ENCODE measurements around the gene ZNF254.
"Not testable (repeated sequence)": the region's sequence is repeated elsewhere in the genome, so short reads cannot be mapped to it uniquely, and the experiment has no call there.

The ZNF254 gene

GRCh38 chr19:24086974-24087595, at the start of gene ZNF254:
Gene ZNF254, plus strand, starts transcription at chr19:24087187. Its CDS starts 121 bp downstream, at chr19:24087308.
- Histone ChIP-seq H3K27ac (ENCODE audit: low read depth, low read length) (peak within 1 kb of the TSS; percentile 83), H3K4me1 (ENCODE audit: control insufficient read depth in 1 of 2, insufficient read depth in 2 of 2, low read length in 2 of 2) (no peaks in the 10 kb centered on the region), H3K4me3 (ENCODE audit: low read depth in 1 of 2, low read length in 2 of 2) (peak within 1 kb of the TSS; percentile 79 to 87), H3K36me3 (ENCODE audit: control insufficient read depth in 1 of 2, insufficient read depth in 2 of 2, low read length in 2 of 2) (no peaks in the 10 kb centered on the region), H3K9ac (ENCODE audit: low read depth in 1 of 2, low read length in 2 of 2) (peak within 1 kb of the TSS; percentile 79 to 80), H3K27me3 (ENCODE audit: control insufficient read depth in 1 of 2, insufficient read depth in 2 of 2, low read length in 2 of 2) (no peaks in the 10 kb centered on the region), H3K9me3 (ENCODE audit: control insufficient read depth in 1 of 2, low read length in 2 of 2) (no peaks in the 10 kb centered on the region)

GRCh38 chr19:24040621-24041020, 46.4 kb upstream of the ZNF254 start:
- Histone ChIP-seq H3K4me1 (ENCODE audit: control insufficient read depth in 1 of 2, insufficient read depth in 2 of 2, low read length in 2 of 2) (no peaks in the 10 kb centered on the region), H3K36me3 (ENCODE audit: control insufficient read depth in 1 of 2, insufficient read depth in 2 of 2, low read length in 2 of 2) (peaks cover 7 to 26% of the 10 kb centered on the region in 2 donors), H3K27me3 (ENCODE audit: control insufficient read depth in 1 of 2, insufficient read depth in 2 of 2, low read length in 2 of 2) (no peaks in the 10 kb centered on the region), H3K27ac (ENCODE audit: low read depth, low read length) (no peak overlapping the region), H3K4me3 (ENCODE audit: low read depth in 1 of 2, low read length in 2 of 2) (no peak overlapping the region), H3K9ac (ENCODE audit: low read depth in 1 of 2, low read length in 2 of 2) (no peak overlapping the region), H3K9me3 (ENCODE audit: control insufficient read depth in 1 of 2, low read length in 2 of 2) (peaks cover 0 to 6% of the 10 kb centered on the region in 2 donors)

- not testable (repeated sequence) for H3K4me3 ChIP-seq (ENCODE audit: low read depth in 1 of 2, low read length in 2 of 2); H3K9ac ChIP-seq (ENCODE audit: low read depth in 1 of 2, low read length in 2 of 2); H3K27ac ChIP-seq (ENCODE audit: low read depth, low read length); H3K27me3 ChIP-seq (ENCODE audit: control insufficient read depth in 1 of 2, insufficient read depth in 2 of 2, low read length in 2 of 2); H3K9me3 ChIP-seq (ENCODE audit: control insufficient read depth in 1 of 2, low read length in 2 of 2); H3K4me1 ChIP-seq (ENCODE audit: control insufficient read depth in 1 of 2, insufficient read depth in 2 of 2, low read length in 2 of 2)
- H3K36me3 ChIP-seq (ENCODE audit: control insufficient read depth in 1 of 2, insufficient read depth in 2 of 2, low read length in 2 of 2): peaks cover 7 to 26% of the 10 kb centered on the region in 2 donors
These were observed 45.7 kb upstream of the ZNF254 start for GRCh38 chr19:24041326-24041725.

DNA sequence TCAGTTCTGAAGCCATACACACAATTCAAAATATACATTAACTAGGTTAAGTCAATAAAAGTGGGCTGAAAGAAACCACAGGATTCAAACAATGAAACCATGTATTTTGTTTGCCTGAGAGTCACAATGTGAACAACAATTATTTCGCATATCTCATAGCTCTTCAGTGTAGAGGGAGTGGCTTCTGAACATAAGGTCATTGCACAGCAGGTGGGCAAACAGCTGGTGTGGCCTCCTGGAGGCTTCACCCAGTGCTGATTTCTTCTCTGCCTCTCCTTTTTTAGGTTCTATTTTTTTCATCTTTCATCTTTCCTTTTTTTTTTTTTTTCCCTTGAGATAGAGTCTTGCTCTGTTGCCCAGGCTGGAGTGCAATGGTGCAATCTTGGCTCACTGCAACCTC, 40.4 kb upstream of the ZNF254 start:
- Histone ChIP-seq H3K9me3 (ENCODE audit: control insufficient read depth in 1 of 2, low read length in 2 of 2) (no peaks in the 10 kb centered on the region), H3K27me3 (ENCODE audit: control insufficient read depth in 1 of 2, insufficient read depth in 2 of 2, low read length in 2 of 2) (no peaks in the 10 kb centered on the region), H3K9ac (ENCODE audit: low read depth in 1 of 2, low read length in 2 of 2) (no peak overlapping the region), H3K36me3 (ENCODE audit: control insufficient read depth in 1 of 2, insufficient read depth in 2 of 2, low read length in 2 of 2) (peaks cover 4 to 44% of the 10 kb centered on the region in 2 donors), H3K4me1 (ENCODE audit: control insufficient read depth in 1 of 2, insufficient read depth in 2 of 2, low read length in 2 of 2) (no peaks in the 10 kb centered on the region), H3K4me3 (ENCODE audit: low read depth in 1 of 2, low read length in 2 of 2) (no peak overlapping the region), H3K27ac (ENCODE audit: low read depth, low read length) (no peak overlapping the region)

- Histone ChIP-seq H3K4me1 (ENCODE audit: control insufficient read depth in 1 of 2, insufficient read depth in 2 of 2, low read length in 2 of 2) (no peaks in the 10 kb centered on the region), H3K36me3 (ENCODE audit: control insufficient read depth in 1 of 2, insufficient read depth in 2 of 2, low read length in 2 of 2) (peaks cover 13 to 56% of the 10 kb centered on the region in 2 donors), H3K27me3 (ENCODE audit: control insufficient read depth in 1 of 2, insufficient read depth in 2 of 2, low read length in 2 of 2) (no peaks in the 10 kb centered on the region), H3K9ac (ENCODE audit: low read depth in 1 of 2, low read length in 2 of 2) (no peak overlapping the region), H3K4me3 (ENCODE audit: low read depth in 1 of 2, low read length in 2 of 2) (no peak overlapping the region), H3K27ac (ENCODE audit: low read depth, low read length) (no peak overlapping the region), H3K9me3 (ENCODE audit: control insufficient read depth in 1 of 2, low read length in 2 of 2) (no peaks in the 10 kb centered on the region)
These were observed 38.7 kb upstream of the ZNF254 start for GRCh38 chr19:24048261-24048660.

DNA sequence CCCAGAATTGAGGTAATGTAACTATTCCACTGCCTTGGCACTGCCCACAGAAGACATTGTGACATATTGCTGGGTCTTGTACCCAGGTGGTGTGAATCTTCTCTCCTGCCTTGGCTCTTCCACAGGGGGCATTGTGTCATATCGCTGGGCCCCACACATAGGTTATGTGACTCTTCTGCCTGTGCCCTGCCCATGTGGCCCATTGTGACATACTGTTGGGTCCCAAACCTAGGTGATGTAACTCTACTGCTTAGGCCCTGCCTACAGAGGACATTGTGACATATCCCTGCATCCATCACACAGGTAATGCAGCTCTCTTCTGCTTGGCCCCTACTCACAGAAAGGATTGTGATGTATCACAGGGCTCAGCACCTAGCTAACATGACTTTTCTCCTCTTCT, 37.5 kb upstream of the ZNF254 start:
- no peaks in the 10 kb centered on the region for H3K9me3 ChIP-seq (ENCODE audit: control insufficient read depth in 1 of 2, low read length in 2 of 2)
- no peak overlapping the region for H3K27ac ChIP-seq (ENCODE audit: low read depth, low read length)
- no peak overlapping the region for H3K4me3 ChIP-seq (ENCODE audit: low read depth in 1 of 2, low read length in 2 of 2)
- no peaks in the 10 kb centered on the region for H3K4me1 ChIP-seq (ENCODE audit: control insufficient read depth in 1 of 2, insufficient read depth in 2 of 2, low read length in 2 of 2)
- H3K27me3 ChIP-seq (ENCODE audit: control insufficient read depth in 1 of 2, insufficient read depth in 2 of 2, low read length in 2 of 2): no peaks in the 10 kb centered on the region
- no peak overlapping the region for H3K9ac ChIP-seq (ENCODE audit: low read depth in 1 of 2, low read length in 2 of 2)
- peaks cover 13 to 69% of the 10 kb centered on the region in 2 donors for H3K36me3 ChIP-seq (ENCODE audit: control insufficient read depth in 1 of 2, insufficient read depth in 2 of 2, low read length in 2 of 2)

- H3K9ac ChIP-seq (ENCODE audit: low read depth in 1 of 2, low read length in 2 of 2): no peak overlapping the region
- no peaks in the 10 kb centered on the region for H3K4me1 ChIP-seq (ENCODE audit: control insufficient read depth in 1 of 2, insufficient read depth in 2 of 2, low read length in 2 of 2)
- H3K27ac ChIP-seq (ENCODE audit: low read depth, low read length): no peak overlapping the region
- H3K4me3 ChIP-seq (ENCODE audit: low read depth in 1 of 2, low read length in 2 of 2): no peak overlapping the region
- no peaks in the 10 kb centered on the region for H3K27me3 ChIP-seq (ENCODE audit: control insufficient read depth in 1 of 2, insufficient read depth in 2 of 2, low read length in 2 of 2)
- peaks cover 13 to 81% of the 10 kb centered on the region in 2 donors for H3K36me3 ChIP-seq (ENCODE audit: control insufficient read depth in 1 of 2, insufficient read depth in 2 of 2, low read length in 2 of 2)
- no peaks in the 10 kb centered on the region for H3K9me3 ChIP-seq (ENCODE audit: control insufficient read depth in 1 of 2, low read length in 2 of 2)
These were observed 35.5 kb upstream of the ZNF254 start for GRCh38 chr19:24051516-24051915.

GRCh38 chr19:24052811-24053210, 34.2 kb upstream of the ZNF254 start:
- no peaks in the 10 kb centered on the region for H3K27me3 ChIP-seq (ENCODE audit: control insufficient read depth in 1 of 2, insufficient read depth in 2 of 2, low read length in 2 of 2)
- H3K36me3 ChIP-seq (ENCODE audit: control insufficient read depth in 1 of 2, insufficient read depth in 2 of 2, low read length in 2 of 2): peaks cover 16 to 84% of the 10 kb centered on the region in 2 donors

GRCh38 chr19:24053601-24054000, 33.4 kb upstream of the ZNF254 start:
- Histone ChIP-seq H3K27me3 (ENCODE audit: control insufficient read depth in 1 of 2, insufficient read depth in 2 of 2, low read length in 2 of 2) (no peaks in the 10 kb centered on the region), H3K36me3 (ENCODE audit: control insufficient read depth in 1 of 2, insufficient read depth in 2 of 2, low read length in 2 of 2) (peaks cover 20 to 83% of the 10 kb centered on the region in 2 donors), H3K9me3 (ENCODE audit: control insufficient read depth in 1 of 2, low read length in 2 of 2) (no peaks in the 10 kb centered on the region), H3K4me1 (ENCODE audit: control insufficient read depth in 1 of 2, insufficient read depth in 2 of 2, low read length in 2 of 2) (no peaks in the 10 kb centered on the region), H3K9ac (ENCODE audit: low read depth in 1 of 2, low read length in 2 of 2) (no peak overlapping the region), H3K4me3 (ENCODE audit: low read depth in 1 of 2, low read length in 2 of 2) (no peak overlapping the region), H3K27ac (ENCODE audit: low read depth, low read length) (no peak overlapping the region)

More at GRCh38 chr19:24052811-24053210, 34.2 kb upstream of the ZNF254 start:
- no peak overlapping the region for H3K27ac ChIP-seq (ENCODE audit: low read depth, low read length)
- H3K9ac ChIP-seq (ENCODE audit: low read depth in 1 of 2, low read length in 2 of 2): no peak overlapping the region
- H3K4me1 ChIP-seq (ENCODE audit: control insufficient read depth in 1 of 2, insufficient read depth in 2 of 2, low read length in 2 of 2): no peaks in the 10 kb centered on the region
- no peak overlapping the region for H3K4me3 ChIP-seq (ENCODE audit: low read depth in 1 of 2, low read length in 2 of 2)
- H3K9me3 ChIP-seq (ENCODE audit: control insufficient read depth in 1 of 2, low read length in 2 of 2): no peaks in the 10 kb centered on the region

- Histone ChIP-seq H3K36me3 (ENCODE audit: control insufficient read depth in 1 of 2, insufficient read depth in 2 of 2, low read length in 2 of 2) (peaks cover 20 to 84% of the 10 kb centered on the region in 2 donors), H3K27ac (ENCODE audit: low read depth, low read length) (no peak overlapping the region), H3K4me3 (ENCODE audit: low read depth in 1 of 2, low read length in 2 of 2) (no peak overlapping the region), H3K4me1 (ENCODE audit: control insufficient read depth in 1 of 2, insufficient read depth in 2 of 2, low read length in 2 of 2) (no peaks in the 10 kb centered on the region), H3K27me3 (ENCODE audit: control insufficient read depth in 1 of 2, insufficient read depth in 2 of 2, low read length in 2 of 2) (no peaks in the 10 kb centered on the region), H3K9me3 (ENCODE audit: control insufficient read depth in 1 of 2, low read length in 2 of 2) (no peaks in the 10 kb centered on the region), H3K9ac (ENCODE audit: low read depth in 1 of 2, low read length in 2 of 2) (no peak overlapping the region)
These were observed 32.7 kb upstream of the ZNF254 start for GRCh38 chr19:24054044-24054935.

All from duodenal mucosa (tissue), 2 donors.